ENCODE results near the gene BDH1. TPM values are rescaled to one million over a fixed set of nuclear protein-coding genes. Genes with fewer than 3 reads are reported as not detected.

BDH1 gene
- total and polyA plus RNA-seq, 2 of the 13 experiments (the other 11 are each of a cell fraction or from before 2014, with no cell fraction given), result 21.2 to 71.9 TPM

DNA sequence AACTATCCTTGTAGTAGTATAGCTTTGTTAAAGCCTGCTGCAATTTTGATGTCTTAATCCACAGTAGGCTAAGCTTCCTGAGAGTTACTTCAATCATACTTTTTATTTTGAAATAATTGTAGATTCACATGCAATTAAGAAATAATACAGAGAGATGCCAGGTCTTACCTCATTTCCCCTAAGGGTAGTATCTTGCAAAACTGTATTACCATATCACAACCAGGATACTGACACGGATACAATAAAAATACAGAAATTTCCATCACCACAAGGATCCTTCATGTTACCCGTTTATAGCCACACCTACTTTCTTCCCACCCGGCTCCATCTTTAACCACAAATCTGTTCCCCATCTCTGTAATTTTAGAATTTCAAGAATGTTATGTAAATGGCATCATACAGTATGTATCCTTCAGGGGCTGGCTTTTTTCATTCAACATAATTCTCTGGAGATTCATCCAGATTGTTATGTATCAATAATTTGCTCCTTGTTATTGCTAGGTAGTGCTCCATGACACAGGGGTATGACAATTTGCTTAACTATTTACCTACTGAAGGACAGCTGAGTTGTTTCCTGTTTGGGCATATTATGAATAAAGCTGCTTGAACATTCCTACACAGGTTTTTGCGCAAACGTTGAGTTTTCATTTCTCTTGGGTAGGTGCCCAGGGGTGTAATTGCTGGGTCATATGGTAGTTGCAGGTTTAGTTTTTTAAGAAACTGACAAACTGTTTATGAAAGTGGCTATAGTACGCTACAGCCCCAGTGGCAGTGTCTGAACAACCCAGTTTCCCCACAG is 21.6 kb downstream of the BDH1 start (continued):
- TF ChIP-seq ZNF432 (CRISPR knock-in tag; IDR thresholded peaks at IDR 0.05; ENCODE audit: borderline replicate concordance) (no peak), MED1 (CRISPR knock-in tag; IDR thresholded peaks at IDR 0.05) (no peak), RCOR2 (CRISPR knock-in tag; IDR thresholded peaks at IDR 0.05) (no peak), FOXA3 (CRISPR knock-in tag; IDR thresholded peaks at IDR 0.05) (no peak), NR2F6 (IDR thresholded peaks at IDR 0.05) (no peak), NR2F6 (CRISPR knock-in tag; IDR thresholded peaks at IDR 0.05) (no peak), ZFP82 (CRISPR knock-in tag; IDR thresholded peaks at IDR 0.05; ENCODE audit: borderline replicate concordance) (no peak)
- TF ChIP-seq, protein P1, sequence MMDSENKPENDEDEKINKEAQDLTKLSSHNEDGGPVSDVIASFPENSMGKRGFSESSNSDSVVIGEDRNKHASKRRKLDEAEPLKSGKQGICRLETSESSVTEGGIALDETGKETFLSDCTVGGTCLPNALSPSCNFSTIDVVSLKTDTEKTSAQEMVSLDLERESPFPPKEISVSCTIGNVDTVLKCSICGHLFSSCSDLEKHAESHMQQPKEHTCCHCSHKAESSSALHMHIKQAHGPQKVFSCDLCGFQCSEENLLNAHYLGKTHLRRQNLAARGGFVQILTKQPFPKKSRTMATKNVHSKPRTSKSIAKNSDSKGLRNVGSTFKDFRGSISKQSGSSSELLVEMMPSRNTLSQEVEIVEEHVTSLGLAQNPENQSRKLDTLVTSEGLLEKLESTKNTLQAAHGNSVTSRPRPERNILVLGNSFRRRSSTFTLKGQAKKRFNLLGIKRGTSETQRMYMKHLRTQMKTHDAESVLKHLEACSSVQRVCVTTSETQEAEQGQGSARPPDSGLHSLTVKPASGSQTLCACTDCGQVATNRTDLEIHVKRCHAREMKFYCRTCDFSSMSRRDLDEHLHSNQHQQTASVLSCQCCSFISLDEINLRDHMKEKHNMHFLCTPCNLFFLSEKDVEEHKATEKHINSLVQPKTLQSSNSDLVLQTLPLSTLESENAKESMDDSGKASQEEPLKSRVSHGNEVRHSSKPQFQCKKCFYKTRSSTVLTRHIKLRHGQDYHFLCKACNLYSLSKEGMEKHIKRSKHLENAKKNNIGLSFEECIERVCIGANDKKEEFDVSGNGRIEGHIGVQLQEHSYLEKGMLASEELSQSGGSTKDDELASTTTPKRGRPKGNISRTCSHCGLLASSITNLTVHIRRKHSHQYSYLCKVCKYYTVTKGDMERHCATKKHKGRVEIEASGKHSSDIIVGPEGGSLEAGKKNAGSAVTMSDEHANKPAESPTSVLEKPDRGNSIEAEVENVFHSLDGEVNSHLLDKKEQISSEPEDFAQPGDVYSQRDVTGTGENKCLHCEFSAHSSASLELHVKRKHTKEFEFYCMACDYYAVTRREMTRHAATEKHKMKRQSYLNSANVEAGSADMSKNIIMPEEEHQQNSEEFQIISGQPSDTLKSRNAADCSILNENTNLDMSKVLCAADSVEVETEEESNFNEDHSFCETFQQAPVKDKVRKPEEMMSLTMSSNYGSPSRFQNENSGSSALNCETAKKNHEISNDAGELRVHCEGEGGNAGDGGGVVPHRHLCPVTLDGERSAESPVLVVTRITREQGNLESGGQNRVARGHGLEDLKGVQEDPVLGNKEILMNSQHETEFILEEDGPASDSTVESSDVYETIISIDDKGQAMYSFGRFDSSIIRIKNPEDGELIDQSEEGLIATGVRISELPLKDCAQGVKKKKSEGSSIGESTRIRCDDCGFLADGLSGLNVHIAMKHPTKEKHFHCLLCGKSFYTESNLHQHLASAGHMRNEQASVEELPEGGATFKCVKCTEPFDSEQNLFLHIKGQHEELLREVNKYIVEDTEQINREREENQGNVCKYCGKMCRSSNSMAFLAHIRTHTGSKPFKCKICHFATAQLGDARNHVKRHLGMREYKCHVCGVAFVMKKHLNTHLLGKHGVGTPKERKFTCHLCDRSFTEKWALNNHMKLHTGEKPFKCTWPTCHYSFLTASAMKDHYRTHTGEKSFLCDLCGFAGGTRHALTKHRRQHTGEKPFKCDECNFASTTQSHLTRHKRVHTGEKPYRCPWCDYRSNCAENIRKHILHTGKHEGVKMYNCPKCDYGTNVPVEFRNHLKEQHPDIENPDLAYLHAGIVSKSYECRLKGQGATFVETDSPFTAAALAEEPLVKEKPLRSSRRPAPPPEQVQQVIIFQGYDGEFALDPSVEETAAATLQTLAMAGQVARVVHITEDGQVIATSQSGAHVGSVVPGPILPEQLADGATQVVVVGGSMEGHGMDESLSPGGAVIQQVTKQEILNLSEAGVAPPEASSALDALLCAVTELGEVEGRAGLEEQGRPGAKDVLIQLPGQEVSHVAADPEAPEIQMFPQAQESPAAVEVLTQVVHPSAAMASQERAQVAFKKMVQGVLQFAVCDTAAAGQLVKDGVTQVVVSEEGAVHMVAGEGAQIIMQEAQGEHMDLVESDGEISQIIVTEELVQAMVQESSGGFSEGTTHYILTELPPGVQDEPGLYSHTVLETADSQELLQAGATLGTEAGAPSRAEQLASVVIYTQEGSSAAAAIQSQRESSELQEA (CRISPR knock-in tag; IDR thresholded peaks at IDR 0.05; ENCODE audit: not compliant biosample characterization), result no peak
- TF ChIP-seq, protein P2, sequence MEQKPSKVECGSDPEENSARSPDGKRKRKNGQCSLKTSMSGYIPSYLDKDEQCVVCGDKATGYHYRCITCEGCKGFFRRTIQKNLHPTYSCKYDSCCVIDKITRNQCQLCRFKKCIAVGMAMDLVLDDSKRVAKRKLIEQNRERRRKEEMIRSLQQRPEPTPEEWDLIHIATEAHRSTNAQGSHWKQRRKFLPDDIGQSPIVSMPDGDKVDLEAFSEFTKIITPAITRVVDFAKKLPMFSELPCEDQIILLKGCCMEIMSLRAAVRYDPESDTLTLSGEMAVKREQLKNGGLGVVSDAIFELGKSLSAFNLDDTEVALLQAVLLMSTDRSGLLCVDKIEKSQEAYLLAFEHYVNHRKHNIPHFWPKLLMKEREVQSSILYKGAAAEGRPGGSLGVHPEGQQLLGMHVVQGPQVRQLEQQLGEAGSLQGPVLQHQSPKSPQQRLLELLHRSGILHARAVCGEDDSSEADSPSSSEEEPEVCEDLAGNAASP (CRISPR knock-in tag; IDR thresholded peaks at IDR 0.05; ENCODE audit: borderline replicate concordance), result no peak
